Fibroblast of pulmonary artery (primary cell): Measurements from ENCODE around the gene GNAO1.

Experiments
- DNase-seq: peaks from one replicate; pipeline ENCODE4 v3.0.0-alpha.2; 2010; ENCODE audit warnings: low read depth
- H3K4me3 ChIP-seq: replicated peaks from 2 replicates; pipeline ENCODE4 v1.5.1; 2011; ENCODE audit warnings: low read depth, mild to moderate bottlenecking, control low read depth, low read length, moderate library complexity
- TF ChIP-seq, protein P1 (sequence below): IDR thresholded peaks from 2 replicates; pipeline ENCODE4 v1.5.1; 2011; ENCODE audit warnings: mild to moderate bottlenecking, control low read depth, low read length, inconsistent platforms; ENCODE audit errors: missing control alignments

Gene GNAO1

DNA sequence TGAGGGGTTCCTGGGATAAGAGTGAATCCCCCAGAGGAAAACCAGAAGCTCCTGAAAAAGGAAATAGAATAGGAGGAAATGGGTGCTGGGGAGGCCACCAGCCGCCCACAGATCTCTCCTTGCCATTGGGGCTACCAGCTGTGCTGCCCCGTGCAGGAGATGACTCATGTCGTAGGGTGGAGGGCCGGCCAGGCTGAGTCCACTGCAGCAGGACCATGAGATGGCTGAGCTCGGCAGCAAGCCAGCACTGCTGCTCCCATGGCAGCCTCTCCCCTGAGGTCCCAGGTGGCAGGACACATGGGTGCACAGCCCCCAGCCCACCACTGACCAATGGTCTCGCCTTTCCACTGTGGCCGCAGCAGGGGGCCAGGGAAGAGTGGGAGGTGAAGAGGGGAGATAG, 95.5 kb downstream of the GNAO1 start:
- TF ChIP-seq, protein P1, sequence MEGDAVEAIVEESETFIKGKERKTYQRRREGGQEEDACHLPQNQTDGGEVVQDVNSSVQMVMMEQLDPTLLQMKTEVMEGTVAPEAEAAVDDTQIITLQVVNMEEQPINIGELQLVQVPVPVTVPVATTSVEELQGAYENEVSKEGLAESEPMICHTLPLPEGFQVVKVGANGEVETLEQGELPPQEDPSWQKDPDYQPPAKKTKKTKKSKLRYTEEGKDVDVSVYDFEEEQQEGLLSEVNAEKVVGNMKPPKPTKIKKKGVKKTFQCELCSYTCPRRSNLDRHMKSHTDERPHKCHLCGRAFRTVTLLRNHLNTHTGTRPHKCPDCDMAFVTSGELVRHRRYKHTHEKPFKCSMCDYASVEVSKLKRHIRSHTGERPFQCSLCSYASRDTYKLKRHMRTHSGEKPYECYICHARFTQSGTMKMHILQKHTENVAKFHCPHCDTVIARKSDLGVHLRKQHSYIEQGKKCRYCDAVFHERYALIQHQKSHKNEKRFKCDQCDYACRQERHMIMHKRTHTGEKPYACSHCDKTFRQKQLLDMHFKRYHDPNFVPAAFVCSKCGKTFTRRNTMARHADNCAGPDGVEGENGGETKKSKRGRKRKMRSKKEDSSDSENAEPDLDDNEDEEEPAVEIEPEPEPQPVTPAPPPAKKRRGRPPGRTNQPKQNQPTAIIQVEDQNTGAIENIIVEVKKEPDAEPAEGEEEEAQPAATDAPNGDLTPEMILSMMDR = no peak
- no peak overlapping the region for H3K4me3 ChIP-seq
- DNase-seq = no peak

DNA sequence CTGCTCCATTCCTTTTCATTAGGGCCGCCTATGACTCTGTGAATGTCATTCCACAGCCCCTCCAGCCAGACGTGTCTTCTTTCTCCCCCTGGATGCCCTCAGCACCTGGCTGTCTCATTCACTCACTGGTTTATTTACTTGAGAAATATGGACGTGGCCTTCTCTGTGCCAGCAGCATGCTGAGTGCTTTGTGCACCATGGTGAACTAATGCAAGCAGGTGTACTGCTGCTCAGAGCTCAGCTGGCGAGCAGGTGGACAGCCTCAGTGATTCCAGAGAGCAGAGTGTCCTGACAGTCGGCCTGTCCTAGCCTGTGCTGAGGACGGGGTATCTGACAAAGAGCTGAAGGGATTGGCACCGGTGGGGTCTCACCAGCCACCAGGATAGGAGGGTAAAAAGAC, 96.7 kb downstream of the GNAO1 start:
- TF ChIP-seq, protein P1 = no peak
- H3K4me3 ChIP-seq = no peak overlapping the region
- DNase-seq = no peak

DNA sequence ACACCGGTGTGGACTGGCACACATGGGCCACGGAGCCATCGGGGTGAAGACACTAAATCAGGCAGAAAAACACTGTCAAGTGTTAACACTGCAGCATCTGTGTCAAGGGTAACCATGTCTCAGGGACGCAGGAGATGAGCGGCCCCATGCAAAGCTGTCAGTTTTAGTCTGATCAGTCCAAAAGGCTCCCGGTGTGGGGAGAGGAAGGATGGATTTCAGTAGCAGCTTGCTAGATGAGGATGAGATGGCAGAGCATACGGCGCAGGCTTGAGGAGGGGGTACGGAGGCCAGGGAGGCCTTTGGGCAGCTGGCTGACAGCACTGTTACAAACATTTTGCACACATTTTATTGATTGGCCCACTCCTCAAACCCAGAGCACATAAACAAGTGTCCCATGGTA, 98.1 kb downstream of the GNAO1 start:
- no peak overlapping the region for H3K4me3 ChIP-seq
- DNase-seq = no peak
- TF ChIP-seq, protein P1 = no peak

DNA sequence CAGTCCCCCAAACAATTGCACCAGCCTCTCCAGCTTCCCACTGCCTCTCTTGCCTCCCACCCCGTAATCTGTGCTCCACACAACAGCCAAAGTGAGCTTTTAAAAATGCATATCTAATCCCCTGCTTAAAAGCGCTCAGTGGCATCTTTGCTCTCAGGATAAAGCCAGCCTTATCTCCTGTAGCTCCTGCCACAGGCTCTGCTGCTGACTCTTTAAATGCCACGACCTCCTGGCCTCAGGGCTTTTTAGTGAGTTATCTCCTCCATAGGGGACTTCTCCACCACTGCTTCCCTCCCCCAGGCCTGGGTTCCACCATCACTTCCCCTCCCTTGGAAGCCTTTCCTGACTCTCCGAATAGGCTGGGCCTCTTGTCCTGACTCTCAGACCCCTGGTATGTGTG, 98.6 kb downstream of the GNAO1 start:
- TF ChIP-seq, protein P1 = no peak
- H3K4me3 ChIP-seq = no peak overlapping the region
- no peak for DNase-seq

DNA sequence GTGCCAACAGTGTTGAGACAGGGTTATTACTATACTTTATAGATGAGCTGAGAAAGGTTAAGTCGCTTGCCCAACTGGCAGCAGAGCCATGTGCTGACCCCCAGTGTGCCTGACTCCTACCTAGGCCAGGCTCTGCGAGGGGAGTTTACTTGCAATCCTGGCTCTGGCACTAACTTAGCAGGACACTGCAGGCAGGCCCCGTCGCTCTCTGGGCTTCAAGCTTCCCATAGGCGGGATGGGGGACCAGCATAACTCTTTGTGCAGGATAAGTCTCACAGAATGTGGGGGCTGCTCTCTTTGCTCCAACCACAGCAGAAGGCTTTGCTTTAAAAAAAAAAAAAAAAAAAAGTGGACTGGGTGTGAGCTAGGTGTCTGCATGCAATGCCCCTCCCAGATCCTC, 102.7 kb downstream of the GNAO1 start:
- DNase-seq = no peak
- TF ChIP-seq, protein P1 = no peak
- H3K4me3 ChIP-seq = no peak overlapping the region

DNA sequence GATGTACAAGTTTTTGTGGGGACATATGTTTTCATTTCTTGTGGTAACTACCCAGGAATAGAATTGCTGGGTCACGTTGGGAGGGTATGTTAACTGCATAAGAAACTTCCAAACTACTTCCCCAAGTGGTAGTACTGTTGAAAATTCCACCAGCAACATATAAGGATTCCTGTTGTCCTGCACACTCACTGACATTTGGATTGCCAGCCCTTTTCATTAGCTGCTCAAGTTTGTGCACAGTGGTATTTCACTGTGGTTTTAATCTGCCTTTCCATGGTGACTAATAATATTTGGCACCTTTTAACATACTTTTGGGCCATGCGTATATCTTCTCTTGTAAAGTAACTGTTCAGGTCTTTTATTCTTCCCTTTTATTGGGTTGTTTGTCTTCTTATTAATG, 103.3 kb downstream of the GNAO1 start:
- DNase-seq = peak; percentile 70

DNA sequence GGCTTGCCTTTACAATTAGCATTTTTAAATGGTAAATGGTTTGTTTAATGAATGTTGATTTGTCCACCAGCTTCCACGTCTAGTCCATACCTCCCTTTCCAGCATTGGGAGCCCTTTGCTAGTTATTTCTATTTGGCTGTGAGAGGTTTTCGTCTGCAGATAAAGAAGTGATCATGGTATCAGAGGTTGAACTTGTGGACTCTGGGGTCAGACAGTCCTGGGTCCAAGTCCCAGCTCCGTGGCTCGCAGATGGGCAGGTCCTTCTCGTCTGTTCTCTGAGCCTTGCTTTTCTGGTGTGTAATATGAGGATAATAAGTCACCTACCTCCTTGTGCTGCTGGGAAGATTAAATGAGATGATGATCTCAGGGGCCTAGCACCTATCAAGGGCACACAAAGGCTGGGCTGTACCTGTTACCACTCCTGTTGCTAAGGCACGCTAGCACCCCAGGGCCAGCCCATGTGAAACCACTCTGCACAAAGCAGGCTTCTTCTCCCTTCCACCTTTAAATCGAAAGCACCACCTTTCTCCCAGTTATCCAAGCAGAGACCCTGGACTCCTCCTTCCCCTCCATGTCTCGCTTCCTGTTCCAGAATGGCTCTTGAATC, 103.9 kb downstream of the GNAO1 start:
- H3K4me3 ChIP-seq = no peak overlapping the region
- TF ChIP-seq, protein P1 = no peak
- no peak for DNase-seq

More for the DNA sequence above, 103.3 kb downstream of the GNAO1 start:
- TF ChIP-seq, protein P1 = no peak
- no peak overlapping the region for H3K4me3 ChIP-seq
